ENCODE measurements around the gene NEUROG1.

NEUROG1 gene

DNA sequence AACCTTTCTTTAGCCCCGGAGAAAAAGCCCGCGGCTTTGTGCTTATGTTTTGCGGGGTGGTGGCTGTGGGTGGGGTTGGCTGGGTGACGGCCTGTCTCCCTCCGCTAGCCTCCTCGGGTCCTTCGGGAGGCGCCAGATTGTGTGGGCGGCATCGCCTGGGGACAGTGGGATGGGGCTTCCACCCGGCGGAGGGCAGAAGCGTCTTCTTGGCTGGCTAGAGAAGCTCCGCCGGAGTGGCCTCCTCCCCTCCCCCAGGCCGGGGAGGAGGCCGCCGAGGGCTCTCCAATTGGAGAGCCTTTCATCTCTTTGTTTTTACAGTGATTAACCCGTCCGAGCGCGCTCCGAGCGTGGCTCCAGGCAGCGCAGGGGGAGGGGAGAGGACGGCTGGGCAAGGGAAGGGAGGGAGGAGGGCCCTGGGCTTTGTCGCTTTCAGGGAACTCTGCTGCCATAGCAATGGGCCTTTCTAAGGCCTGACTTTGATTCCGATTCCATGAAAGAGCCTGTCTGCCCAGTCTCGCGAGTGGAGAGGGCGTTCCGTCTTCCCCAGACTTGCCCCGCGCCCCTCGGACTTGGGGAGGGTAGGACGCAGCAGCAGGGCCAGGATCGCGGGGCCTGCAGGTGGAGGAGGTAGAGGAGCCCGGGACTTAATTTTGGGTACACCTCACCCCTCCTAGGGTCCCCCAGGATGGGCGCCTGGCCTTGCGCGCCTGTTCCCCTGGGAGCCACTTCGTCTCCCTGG lies 46.9 kb downstream of the NEUROG1 start:
- TF ChIP-seq, protein P1, sequence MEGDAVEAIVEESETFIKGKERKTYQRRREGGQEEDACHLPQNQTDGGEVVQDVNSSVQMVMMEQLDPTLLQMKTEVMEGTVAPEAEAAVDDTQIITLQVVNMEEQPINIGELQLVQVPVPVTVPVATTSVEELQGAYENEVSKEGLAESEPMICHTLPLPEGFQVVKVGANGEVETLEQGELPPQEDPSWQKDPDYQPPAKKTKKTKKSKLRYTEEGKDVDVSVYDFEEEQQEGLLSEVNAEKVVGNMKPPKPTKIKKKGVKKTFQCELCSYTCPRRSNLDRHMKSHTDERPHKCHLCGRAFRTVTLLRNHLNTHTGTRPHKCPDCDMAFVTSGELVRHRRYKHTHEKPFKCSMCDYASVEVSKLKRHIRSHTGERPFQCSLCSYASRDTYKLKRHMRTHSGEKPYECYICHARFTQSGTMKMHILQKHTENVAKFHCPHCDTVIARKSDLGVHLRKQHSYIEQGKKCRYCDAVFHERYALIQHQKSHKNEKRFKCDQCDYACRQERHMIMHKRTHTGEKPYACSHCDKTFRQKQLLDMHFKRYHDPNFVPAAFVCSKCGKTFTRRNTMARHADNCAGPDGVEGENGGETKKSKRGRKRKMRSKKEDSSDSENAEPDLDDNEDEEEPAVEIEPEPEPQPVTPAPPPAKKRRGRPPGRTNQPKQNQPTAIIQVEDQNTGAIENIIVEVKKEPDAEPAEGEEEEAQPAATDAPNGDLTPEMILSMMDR (IDR thresholded peaks at IDR 0.05; ENCODE audit: low read depth, low read length), result no peak
- DNase-seq (ENCODE audit: extremely low read depth, low read depth), result peak; percentile 28

DNA sequence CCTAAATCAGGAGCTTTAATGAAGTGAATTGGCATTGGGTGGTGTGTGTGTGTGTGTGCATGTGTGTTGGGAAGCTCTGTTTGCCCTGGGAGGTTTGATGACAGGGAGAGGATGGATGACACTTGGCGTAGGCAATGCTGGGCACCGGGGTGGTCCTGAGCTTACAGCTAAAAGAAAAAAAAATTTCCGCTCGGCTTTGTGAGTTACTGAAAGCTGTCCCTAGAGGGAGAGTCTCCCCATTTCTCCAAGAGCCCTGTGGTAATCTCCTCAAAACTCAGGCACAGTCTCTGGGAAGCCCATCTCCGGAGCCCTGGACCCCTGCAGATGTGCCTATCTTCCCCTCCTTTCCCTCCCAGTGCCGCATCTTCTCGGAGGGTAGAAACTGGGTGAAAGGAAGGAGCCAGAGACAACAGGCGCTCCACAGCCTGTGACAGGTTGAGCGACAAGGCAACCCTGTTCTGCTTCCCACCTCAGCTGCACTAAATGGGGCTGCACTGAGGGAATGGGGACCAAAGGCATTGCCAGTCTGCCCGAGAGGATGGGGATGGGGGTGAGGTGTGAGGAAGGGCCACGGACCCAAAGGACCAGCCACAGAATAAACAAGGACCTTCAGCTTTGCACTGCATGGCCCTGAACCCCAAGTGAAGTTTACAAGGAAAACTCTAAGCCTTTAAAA lies 47.8 kb downstream of the NEUROG1 start:
- TF ChIP-seq, protein P1 (IDR thresholded peaks at IDR 0.05; ENCODE audit: low read depth, low read length), result no peak
- DNase-seq (ENCODE audit: extremely low read depth, low read depth), result no peak

DNA sequence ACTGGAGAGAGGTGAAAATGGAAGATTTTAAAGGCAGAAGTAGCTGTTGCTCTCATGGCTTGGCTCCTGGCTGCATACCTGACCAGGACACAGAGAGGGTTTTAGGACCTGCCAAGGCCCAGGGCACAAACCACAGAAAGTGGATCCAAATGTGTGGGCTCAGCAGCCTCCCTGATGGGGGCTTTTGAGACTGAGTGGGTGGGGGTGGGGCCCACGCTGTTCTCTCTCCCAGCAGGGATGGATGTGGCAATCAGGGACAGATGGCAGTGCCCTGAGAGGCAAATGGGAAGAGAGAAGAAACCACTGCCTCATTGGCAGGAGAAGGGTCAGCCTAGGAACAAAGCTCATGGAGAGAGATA lies 48.7 kb downstream of the NEUROG1 start:
- no peak for DNase-seq (ENCODE audit: extremely low read depth, low read depth)
- TF ChIP-seq, protein P1 (IDR thresholded peaks at IDR 0.05; ENCODE audit: low read depth, low read length), result no peak

DNA sequence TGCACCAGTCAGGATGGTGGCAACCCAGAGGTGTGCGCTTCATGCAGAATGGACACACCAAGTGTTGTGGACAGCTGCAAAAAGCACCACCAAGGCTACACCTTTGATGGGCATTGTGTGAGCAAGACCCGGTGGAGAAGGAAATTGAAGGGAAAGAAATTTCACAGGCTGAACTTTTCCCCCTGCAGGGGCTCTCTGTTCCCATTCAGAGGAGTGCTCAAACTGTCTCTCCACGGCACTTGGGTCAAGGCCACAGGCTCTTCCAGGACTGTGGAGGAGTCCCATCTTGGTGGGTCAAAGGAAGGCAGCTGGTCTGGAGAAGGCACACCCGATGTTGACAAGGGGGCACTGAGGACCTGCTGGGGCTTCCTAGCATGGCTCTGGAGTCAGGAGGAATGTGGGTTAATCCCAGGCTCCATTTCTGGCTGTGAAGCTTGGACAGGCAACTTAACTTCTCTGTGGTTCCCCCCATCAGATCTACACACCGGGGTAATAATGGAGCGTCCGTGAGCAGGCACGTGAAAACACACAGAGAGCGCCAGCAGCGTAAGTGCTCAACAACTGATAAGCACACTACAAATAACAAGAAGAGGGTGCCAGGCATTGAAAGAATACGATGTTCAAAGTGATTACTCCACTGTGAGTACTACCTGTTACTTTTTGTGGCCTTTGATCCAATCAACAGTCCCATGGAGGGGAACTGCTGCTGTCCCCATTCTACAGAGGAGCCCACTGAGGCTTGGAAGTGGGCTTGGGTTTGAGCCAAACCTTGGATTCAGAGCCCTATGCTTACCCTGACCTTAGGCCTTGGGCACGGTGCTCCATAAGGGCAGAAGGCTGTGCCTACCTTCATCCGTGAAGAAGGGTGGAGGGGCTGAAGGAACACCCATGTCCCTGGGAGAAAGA lies 49.4 kb downstream of the NEUROG1 start:
- DNase-seq (ENCODE audit: extremely low read depth, low read depth), result no peak
- TF ChIP-seq, protein P1 (IDR thresholded peaks at IDR 0.05; ENCODE audit: low read depth, low read length), result no peak

DNA sequence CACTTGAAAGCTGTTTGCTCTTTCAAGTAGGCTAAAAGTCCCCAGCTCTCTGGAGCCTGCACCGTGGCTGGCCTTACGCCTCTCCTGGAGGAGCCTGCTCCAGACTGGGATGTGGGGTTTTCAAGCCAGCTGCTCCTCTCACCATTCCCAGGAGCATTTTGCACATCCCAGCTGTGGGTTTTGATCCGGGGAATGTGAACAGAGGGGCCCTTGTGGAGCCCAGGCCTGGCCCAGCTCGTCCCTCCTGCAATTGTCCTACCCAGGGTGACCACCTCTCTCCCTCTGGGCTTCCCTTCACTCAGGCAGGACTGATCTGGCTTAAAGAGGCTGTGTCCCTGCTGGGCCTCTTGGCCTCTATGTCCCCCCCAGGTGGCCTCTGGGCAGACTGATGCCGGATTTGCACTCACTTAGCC lies 51.1 kb downstream of the NEUROG1 start:
- no peak for DNase-seq (ENCODE audit: extremely low read depth, low read depth)
- TF ChIP-seq, protein P1 (IDR thresholded peaks at IDR 0.05; ENCODE audit: low read depth, low read length), result no peak
